Stimulated activated CD8-positive, alpha-beta memory T cell treated with anti-CD3 and anti-CD28 coated beads, Interleukin-7, amount 100 ng/mL, for 24 hours (primary cell): ENCODE data around the gene OR52L1.
"Not testable (repeated sequence)": the region's sequence is repeated elsewhere in the genome, so short reads cannot be mapped to it uniquely, and the experiment has no call there.

Experiments used
- DNase-seq: peaks from one replicate; pipeline ENCODE4 v3.0.0-alpha.2; 2020; ENCODE audit warnings: low read depth

Gene OR52L1

DNA sequence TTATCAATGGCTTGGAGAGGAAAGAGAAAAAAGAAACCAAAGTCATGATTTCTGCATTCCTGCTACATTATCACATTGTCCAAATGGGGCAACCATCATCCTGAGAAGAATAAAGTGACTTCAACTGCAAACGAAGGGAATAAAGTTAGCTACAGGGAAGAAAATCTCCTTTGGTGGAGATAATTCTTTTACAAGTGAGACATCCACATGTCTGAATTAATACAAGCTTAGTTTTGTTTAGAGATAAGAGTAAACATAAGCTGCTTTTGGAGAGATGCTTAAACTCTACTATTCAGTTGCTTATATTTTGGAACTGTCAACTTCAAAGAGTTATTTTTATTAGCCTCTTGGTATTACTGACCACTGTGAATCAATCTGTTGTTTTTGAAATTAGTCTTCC, at the start of gene OR52L1:
Gene OR52L1 (minus strand): TSS at position 101 of the 400 bp plus-strand sequence. CDS start 55 bp downstream, at position 46.
- no peak for DNase-seq

GRCh38 chr11:6030708-6031405, 44.1 kb upstream of the OR52L1 start, which contains the start of gene OR56A1:
Gene OR56A1 (minus strand): TSS chr11:6030758. CDS start chr11:6027692, 3,066 bp downstream.
- DNase-seq = no peak

- no peak for DNase-seq
These were observed 40.7 kb upstream of the OR52L1 start for GRCh38 chr11:6027501-6027900.

GRCh38 chr11:6025056-6025455, 38.3 kb upstream of the OR52L1 start:
- DNase-seq = no peak

DNA sequence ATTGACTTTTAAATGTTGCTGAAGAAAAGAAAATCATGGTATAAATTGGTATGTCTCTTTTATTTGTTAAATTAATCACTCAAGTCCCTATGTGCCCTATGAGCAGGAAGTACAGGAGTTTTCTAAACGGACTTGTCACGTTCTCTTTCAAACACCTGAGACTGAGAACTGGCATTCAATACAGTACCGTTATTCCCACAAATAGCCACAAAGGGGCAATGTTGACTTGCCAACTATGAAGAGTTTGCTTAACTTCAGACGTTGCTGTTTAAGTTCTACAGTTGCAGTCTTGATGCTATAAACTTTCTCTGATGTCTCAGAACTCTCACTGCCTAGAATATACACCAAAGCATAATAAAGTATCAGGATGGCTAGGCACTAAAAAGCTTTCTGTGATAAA, 36.2 kb upstream of the OR52L1 start:
- DNase-seq = no peak

DNA sequence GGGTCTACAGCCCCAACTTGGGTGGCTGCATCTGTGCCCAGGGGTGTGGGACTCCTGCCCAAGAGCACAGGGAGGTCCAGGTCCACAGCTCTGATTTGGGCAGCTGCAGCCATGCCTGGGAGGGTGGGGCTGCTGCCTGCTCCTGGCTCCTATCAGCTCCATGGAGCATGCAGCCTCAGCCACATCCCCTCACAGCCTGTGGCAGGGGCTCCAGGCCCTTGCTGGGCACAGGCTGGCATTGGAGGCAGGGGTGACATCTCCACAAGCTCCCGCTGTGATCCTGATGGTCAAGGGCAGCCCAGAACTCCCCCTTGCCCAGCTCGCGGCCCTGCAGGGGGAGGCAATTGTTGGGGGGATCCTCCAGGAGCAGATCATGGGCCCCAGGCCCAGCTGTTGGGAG, 26.3 kb upstream of the OR52L1 start:
- no peak for DNase-seq

DNA sequence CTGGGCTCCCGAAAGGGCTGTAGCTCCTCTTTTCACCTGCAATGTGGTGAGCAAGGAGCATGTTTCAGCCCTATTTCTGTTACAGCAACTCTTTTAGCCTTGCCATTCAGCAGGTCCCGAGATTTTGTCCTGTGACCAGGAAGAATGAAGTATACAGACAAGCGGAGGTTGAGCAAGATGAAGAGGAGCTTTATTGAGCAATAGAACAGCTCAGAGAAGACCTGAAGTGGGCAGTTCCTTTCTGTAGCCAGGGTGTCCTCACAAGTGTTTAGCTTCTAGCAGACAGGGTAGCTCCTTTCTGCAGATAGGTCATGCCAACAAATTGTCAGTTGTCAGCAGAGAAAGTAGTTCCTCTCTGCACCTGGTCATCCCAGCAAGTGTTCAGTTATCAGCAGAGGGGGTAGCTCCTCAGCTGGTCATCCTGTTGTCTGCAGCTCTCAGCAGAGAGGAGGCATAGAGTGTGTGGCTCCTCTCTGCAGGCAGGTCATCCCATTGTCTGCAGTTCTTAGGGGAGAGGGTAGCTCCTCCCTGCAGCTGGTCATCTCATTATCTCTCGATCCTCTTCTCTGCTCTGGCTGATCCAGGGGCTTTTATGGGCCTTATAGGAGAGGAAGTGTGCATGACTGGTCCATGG, 25.4 kb upstream of the OR52L1 start:
- no peak for DNase-seq

GRCh38 chr11:6006846-6007245, 20.1 kb upstream of the OR52L1 start, which contains the start of gene OR56A4:
Gene OR56A4 (minus strand): TSS chr11:6006946. CDS start chr11:6002992, 3,954 bp downstream.
- no peak for DNase-seq

GRCh38 chr11:6006395-6006794, 19.6 kb upstream of the OR52L1 start:
- DNase-seq = no peak

- DNase-seq = no peak
These were observed 15.5 kb upstream of the OR52L1 start for GRCh38 chr11:6002202-6002699.

- no peak for DNase-seq
These were observed 8.0 kb upstream of the OR52L1 start for GRCh38 chr11:5994791-5995190.

- DNase-seq = no peak
These were observed 5.9 kb upstream of the OR52L1 start for GRCh38 chr11:5992604-5993251.

DNA sequence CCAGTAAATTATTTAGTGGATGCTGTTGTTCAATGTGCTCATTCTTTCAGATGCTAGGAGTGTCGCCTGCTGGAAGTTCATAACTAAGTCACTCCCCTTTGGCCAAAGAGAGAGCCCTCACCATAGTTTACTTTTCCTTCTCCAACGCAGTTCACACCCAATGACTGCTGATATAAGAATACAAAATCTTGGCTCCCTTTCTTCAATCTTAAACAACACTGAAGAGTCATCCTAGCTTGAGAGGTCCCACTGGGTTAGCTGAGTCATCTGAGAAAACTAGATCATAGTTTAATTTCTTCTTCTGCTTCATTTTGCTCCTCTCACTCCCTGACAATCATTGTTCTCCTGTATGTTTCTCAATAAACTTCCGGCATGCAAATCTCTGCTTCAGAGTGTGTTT, 5.4 kb upstream of the OR52L1 start:
- DNase-seq = no peak

DNA sequence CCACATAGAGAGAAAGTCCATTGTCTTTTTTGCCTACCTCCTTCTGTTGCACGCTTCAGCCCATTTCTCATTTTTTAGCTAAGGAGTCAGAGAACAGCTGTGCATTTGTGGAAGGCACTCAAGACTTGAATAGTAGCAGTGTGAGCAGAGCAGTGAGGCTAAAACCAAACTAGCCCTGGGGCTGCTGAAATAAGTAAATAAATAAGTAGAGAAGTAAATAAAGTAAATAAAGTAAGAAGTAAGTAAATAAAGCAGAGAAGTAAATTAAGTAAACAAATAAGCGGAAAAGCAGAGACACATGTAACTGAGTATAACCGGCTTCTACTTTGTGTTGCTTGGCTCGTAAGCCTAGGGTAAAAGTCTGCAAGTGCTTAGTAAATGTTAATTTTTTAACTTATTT, 2.4 kb upstream of the OR52L1 start:
- no peak for DNase-seq

- no peak for DNase-seq
These were observed 3.3 kb downstream of the OR52L1 start for GRCh38 chr11:5983443-5983842.

DNA sequence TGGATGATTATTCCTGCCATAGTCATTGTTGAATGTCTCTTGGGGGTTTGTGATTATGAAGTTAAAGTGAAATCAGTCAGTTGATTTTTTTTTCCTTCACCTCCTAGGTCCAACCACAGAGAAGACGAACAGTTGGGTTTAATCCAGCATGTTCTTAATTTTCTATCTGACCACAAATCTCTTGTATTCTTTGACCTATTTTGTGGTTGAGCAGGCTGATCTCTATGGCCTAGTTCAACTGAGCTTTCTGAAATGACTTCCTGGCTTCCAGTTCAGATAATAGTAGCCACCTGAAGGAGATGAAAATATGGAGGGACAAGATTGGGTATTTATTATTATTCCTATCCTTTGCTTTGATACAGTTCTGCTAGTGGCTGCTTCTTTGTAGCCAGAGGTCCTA, 13.3 kb downstream of the OR52L1 start:
- no peak for DNase-seq

DNA sequence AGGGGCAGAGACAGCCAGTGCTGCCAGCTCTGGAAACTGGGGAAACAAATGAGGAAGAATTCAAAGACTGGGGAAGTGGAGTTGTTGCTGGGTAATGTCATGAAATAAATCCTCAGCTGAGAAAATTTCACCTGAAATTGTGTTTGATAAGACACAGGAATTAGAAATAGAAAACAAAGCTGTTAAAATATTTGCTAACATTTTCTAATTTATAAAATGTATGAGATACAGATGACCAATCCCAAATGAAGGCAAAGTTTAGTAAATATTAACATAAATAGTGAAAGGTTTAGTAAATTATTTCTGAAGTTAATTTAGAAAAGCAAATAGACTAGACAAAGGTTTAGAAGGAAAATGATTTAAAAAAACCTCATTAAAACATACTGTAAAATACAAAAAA, 18.4 kb downstream of the OR52L1 start, which contains the start of gene OR56A5:
Gene OR56A5 (minus strand): TSS at position 101 of the 400 bp plus-strand sequence. CDS start 0 bp downstream, at position 101.
- no peak for DNase-seq

DNA sequence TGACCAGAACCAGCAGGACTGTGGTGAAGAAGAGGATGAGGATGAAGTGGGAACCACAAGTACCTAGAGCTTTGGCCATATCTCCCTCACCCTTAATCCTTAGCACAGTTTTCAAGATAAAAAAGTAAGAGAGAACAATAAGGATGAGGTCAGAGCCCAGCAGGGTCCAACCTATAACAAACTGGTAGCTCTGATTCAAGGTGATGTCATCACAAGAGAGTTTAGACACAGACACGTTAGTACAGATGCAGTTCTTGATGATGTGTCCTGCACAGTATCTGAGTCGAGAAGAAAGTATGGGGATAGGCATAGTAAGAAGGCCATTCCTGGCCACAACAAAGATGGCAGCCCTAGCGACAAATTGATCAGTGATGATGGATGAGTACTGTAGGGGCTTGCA, 19.1 kb downstream of the OR52L1 start:
- no peak for DNase-seq

DNA sequence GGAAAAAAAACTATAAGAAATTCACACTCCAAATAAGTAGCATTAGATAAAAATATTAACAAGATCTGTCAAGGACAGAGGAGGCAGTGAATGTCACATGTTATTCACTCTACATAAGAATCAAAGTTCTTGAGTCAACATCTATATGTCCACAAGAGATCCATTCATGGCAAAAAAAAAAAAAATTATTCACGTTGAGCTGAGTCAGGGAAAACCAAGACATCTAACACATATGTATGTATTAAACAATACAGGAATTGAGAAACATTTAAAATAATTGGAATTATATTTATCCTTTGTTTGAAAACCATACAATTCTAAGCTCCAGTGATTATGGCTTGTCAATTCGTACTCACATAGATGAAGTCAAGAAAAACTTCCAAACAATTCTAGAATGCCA, 19.8 kb downstream of the OR52L1 start:
- DNase-seq = no peak

DNA sequence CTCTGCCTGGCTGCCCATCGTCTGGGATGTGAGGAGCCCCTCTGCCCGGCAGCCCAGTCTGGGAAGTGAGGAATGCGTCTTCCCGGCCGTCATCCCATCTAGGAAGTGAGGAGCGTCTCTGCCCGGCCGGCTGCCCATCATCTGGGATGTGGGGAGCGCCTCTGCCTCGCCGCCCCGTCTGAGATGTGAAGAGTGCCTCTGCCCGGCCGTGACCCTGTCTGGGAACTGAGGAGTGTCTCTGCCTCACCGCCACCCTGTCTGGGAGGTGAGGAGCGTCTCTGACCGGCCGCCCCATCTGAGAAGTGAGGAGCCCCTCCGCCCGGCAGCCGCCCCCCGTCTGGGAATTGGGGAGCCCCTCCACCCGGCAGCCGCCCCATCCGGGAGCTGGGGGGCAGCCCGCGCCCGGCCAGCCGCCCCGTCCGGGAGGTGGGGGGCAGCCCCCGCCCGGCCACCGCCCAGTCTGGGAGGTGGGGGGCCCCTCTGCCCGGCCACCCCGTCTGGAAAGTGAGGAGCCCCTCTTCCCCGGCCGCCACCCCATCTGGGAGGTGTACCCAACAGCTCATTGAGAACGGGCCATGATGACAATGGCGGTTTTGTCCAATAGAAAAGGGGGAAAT, 26.0 kb downstream of the OR52L1 start:
- DNase-seq = not testable (repeated sequence)

DNA sequence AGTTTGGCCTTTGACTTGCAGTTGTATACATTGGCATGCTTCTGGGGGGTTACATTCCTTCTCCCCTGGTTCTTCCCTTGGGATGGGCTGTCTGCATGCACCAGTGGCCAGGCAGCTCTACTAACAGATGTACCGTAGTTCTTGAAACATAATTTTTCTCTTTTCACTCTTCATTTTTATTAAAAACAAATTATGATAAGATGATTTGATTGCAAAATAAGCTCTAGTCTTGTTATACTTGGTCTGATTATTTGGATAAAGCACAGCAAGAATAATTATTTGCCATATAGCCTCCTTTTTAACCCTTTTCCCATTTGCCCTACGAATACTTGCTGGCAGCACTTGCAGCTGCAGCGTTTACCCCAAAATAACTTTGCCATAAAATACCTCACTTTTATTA, 31.2 kb downstream of the OR52L1 start:
- DNase-seq = no peak

DNA sequence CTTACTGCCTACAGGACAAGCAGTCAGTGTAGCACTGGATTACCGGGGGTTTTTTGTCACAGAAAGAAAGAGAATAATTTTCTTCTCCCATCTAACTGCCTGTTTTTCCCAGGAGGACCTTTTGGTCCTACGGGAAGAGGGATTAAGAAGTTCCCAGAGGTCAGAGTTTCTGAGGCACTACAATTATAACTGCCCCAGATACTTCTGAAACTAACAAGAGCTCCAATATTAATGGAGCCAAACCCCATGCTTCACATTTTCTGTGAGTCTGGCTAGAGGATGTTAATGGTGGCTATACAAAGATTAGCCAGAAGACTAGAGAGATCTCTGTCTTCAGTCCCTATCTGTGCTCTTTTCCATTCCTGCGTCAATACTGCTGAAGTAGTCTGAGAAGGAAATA, 44.8 kb downstream of the OR52L1 start, which contains the start of gene OR56A3:
Gene OR56A3 (plus strand): TSS at position 301 of the 400 bp plus-strand sequence. CDS start 5,096 bp downstream, outside the sequence.
- no peak for DNase-seq
